HG02943 (cell line): ENCODE measurements around the gene SLC48A1.

ENCODE experiments used
- ATAC-seq: cut with Tn5 transposase; IDR thresholded peaks from one replicate; pipeline ENCODE4 v1.9.1; 2021; ENCODE audit warnings: mild to moderate bottlenecking, low read depth, moderate library complexity; ENCODE audit not compliant: unreplicated experiment

The SLC48A1 gene

DNA sequence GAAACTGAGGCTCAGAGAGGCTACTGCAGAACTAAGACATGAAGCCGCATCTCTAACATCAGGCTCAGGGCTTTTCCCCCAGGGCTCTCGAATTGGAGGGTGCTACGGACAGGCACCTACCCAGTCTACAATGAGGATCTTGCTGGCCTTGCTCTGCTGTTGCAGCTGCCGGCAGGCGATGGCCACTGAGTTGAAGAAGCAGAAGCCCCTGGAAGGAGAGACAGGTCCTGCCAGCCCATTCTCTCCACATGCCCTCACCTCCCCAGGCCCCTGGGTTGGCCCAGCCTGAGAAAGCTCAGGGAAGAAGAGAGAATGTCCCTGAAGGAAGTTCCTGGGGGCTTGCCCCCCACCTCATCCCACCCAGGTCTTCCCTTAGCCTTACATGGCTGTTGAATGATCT, 16.1 kb downstream of the SLC48A1 start:
- no peak for ATAC-seq

- no peak for ATAC-seq
These were observed 16.9 kb downstream of the SLC48A1 start for GRCh38 chr12:47789712-47790489.

DNA sequence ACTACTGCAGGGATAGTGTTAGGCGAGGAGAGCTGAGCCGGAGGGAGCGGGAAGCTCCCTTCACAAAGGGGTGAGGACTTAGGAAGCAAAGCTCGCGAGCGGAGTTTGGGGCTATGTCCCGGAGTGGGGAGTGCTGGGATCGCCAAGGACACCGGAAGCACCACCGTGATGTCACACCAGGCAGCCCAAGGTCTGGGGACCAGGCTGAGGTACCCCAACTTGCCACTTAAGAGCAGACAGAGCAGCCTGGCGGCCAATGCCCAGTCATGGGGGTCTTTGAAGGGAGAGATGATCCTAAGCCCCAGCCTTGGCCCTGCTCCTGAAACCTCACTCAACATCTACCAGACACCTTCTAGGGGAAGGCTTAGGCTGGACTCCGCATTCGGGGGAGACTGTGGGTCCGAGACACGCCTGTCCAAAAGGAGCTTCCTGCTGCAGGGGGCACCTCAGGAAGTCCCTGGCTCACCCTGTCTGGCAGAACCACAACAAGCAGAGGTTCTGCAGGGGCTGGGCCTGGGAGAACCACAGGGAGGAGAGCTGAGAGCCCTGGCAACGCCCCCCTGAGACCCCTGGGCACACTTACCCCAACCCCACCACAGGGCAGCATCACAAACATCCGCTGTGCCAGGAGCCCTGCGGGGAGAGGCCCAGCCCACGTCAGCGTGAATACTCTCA, 17.8 kb downstream of the SLC48A1 start:
- ATAC-seq: no peak

- no peak for ATAC-seq
These were observed 18.3 kb downstream of the SLC48A1 start for GRCh38 chr12:47791351-47791746.

DNA sequence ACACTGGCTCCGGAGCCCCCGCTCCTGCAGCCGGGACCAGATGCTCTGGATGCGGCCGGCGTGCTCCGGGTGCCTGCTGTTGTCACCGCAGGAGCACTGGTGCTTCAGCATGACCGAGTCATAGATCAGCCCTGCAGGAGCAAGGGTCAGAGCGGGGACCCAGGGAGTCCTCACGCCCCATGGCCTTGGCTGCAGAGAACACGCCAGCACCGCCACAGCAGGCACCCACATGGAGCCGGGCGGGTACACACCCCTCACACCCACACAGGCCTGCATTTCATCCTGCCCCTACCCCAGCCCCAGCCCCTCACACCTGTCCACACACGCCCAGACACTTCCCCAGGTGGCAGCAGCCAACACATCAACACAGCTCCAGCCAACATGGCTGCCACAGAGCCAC, 18.8 kb downstream of the SLC48A1 start:
- ATAC-seq: no peak

DNA sequence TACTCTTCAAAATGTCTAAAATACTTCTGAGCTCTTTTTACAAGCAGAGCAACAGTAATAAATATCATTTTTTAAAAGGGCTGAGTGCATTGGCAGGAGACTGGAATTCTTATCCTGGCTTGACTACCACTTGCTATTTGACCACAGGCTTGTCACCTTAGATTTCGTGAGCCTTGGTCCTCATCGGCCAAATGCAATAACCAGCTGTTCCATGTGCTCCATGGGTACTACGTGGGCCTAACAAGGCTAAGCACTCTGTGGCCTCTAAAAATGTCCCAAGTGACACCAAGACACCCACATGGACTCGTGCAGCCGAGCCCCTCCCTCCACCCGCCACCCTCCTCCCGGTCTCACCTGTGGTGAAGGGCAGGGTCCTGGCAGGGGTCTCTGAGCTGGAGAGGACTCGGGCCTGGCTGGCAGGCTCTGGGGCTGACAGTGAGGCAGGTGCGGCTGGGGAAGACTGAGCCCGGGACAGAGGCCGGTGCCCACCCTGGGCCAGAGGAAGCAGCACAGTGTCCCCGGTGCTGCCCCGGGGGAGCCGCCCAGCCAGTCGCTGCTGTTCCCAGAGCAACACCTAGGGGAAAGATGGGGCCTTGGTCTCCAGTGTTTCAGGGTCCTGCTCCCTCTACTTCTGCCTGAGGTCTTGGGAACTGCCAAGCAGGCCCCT, 20.1 kb downstream of the SLC48A1 start:
- no peak for ATAC-seq

DNA sequence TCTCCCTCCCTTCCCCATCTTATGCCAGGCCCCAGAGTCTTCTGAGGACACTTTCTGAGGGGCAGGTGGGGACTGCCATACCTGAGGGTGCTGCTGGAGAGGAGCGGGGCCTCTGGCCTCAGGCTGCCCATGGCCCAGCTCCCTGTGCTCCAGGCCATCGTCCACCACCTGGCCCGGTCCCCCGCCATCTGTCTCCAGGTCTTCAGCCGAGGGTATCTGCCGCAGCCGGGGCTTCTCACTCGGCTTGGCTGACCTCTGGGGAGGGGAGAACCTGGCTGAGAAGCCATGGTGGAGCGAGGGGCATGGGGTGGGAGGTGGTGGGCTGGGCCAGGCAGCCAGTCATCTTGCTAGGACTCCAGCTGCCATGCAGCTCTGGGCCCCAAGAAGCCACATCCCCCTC, 21.6 kb downstream of the SLC48A1 start:
- no peak for ATAC-seq

- no peak for ATAC-seq
These were observed 22.2 kb downstream of the SLC48A1 start for GRCh38 chr12:47795121-47795813.

- ATAC-seq: no peak
These were observed 22.9 kb downstream of the SLC48A1 start for GRCh38 chr12:47795814-47796411.

- ATAC-seq: no peak
These were observed 24.4 kb downstream of the SLC48A1 start for GRCh38 chr12:47797441-47797840.

- ATAC-seq: no peak
These were observed 25.4 kb downstream of the SLC48A1 start for GRCh38 chr12:47798382-47798948.

GRCh38 chr12:47799357-47799955, 26.4 kb downstream of the SLC48A1 start:
- no peak for ATAC-seq

GRCh38 chr12:47800582-47800981, 27.5 kb downstream of the SLC48A1 start:
- no peak for ATAC-seq

GRCh38 chr12:47801170-47801903, 28.3 kb downstream of the SLC48A1 start:
- ATAC-seq: no peak

DNA sequence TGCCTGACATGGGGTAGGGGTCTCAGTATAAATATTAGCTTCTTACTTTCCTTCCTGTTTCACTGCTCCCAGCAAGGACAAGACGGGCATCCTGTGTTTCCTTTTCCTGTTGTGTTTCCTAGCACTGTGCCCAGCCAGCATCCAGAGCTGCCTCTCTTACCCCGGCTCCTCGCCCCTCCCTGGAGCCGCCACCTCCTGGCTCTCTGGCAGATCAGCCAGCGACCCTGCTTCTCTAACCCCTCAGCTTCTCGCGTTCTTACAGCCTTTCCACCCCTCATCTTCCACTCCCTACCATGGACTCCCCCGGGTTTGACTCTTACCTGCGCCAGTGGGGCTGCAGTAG, 28.8 kb downstream of the SLC48A1 start:
- ATAC-seq: no peak

- no peak for ATAC-seq
These were observed 29.3 kb downstream of the SLC48A1 start for GRCh38 chr12:47802312-47802711.

- no peak for ATAC-seq
These were observed 30.3 kb downstream of the SLC48A1 start for GRCh38 chr12:47803191-47803875.

- ATAC-seq: no peak
These were observed 31.1 kb downstream of the SLC48A1 start for GRCh38 chr12:47804171-47804570.

DNA sequence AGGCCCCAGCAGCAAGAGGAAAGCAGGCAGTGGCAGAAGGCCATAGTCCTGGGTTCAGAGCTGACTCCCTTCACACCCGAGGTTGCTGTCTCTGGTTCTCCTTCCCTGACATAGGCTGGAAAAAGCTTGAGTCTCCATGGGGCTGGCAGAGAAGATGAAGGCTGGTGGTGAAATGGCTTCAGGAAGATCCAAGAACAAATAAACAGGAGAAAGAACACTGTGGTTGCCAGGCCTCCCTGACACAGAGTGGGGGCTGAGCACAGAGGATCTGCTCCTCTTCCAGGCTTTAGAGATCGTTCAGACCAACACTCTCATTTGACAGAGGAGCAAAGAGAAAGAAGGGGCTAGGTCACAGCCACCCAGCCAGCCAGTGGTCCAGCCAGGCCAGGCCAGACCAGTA, 32.4 kb downstream of the SLC48A1 start:
- ATAC-seq: no peak
